ENCODE data around the gene TEX13A.
"Not testable (repeated sequence)": the region's sequence is repeated elsewhere in the genome, so short reads cannot be mapped to it uniquely, and the experiment has no call there.

The TEX13A gene

GRCh38 chrX:105260291-105261043 is 40.0 kb upstream of the TEX13A start:
- TF ChIP-seq CTCF (conservative IDR thresholded peaks at IDR 0.05; ENCODE audit: low read depth) = no peak
- ChIA-PET CTCF (interaction anchor here (0.7 kb wide), 1 partner anchor 292 kb away, joined by 3 read pairs; no protein-coding TSS in a partner anchor), POLR2A (ENCODE audit: low non-redundant PET) (no interaction called here)
- no peak overlapping the region for H3K27ac ChIP-seq
- DNase-seq (ENCODE audit: low spot score) = no peak

GRCh38 chrX:105241056-105241455 is 20.6 kb upstream of the TEX13A start:
- POLR2A ChIA-PET (ENCODE audit: low non-redundant PET) = no interaction called here
- no peak for DNase-seq (ENCODE audit: low spot score)
- no peak overlapping the region for H3K27ac ChIP-seq
- CTCF ChIA-PET = no interaction called here
- no peak for TF ChIP-seq CTCF (conservative IDR thresholded peaks at IDR 0.05; ENCODE audit: low read depth)

- POLR2A ChIA-PET (ENCODE audit: low non-redundant PET); DNase-seq (ENCODE audit: low spot score); H3K27ac ChIP-seq; CTCF ChIA-PET: not testable (repeated sequence)
Observed at GRCh38 chrX:105237407-105237806, 16.9 kb upstream of the TEX13A start.

- DNase-seq (ENCODE audit: low spot score) = no peak
- TF ChIP-seq CTCF (conservative IDR thresholded peaks at IDR 0.05; ENCODE audit: low read depth) = no peak
- POLR2A ChIA-PET (ENCODE audit: low non-redundant PET) = no interaction called here
- H3K27ac ChIP-seq = no peak overlapping the region
- CTCF ChIA-PET = no interaction called here
Observed at GRCh38 chrX:105229146-105229545, 8.7 kb upstream of the TEX13A start.

- CTCF ChIA-PET = no interaction called here
- DNase-seq (ENCODE audit: low spot score) = no peak
- TF ChIP-seq CTCF (conservative IDR thresholded peaks at IDR 0.05; ENCODE audit: low read depth) = no peak
- no peak overlapping the region for H3K27ac ChIP-seq
- POLR2A ChIA-PET (ENCODE audit: low non-redundant PET) = no interaction called here
Observed at GRCh38 chrX:105228602-105229001, 8.1 kb upstream of the TEX13A start.

- CTCF ChIA-PET = interaction anchor here (0.6 kb wide), 1 partner anchor 661 kb away, joined by 3 read pairs; no protein-coding TSS in a partner anchor
- no peak overlapping the region for H3K27ac ChIP-seq
- no peak for TF ChIP-seq CTCF (conservative IDR thresholded peaks at IDR 0.05; ENCODE audit: low read depth)
- DNase-seq (ENCODE audit: low spot score) = no peak
- POLR2A ChIA-PET (ENCODE audit: low non-redundant PET) = no interaction called here
Observed at GRCh38 chrX:105226499-105226898, 6.0 kb upstream of the TEX13A start.

GRCh38 chrX:105221374-105221773 is 880 bp upstream of the TEX13A start:
- ChIA-PET POLR2A (ENCODE audit: low non-redundant PET) (no interaction called here), CTCF (no interaction called here)
- TF ChIP-seq CTCF (conservative IDR thresholded peaks at IDR 0.05; ENCODE audit: low read depth) = no peak
- no peak for DNase-seq (ENCODE audit: low spot score)
- H3K27ac ChIP-seq = no peak overlapping the region
